ENCODE measurements around the gene EFR3B.

The EFR3B gene

DNA sequence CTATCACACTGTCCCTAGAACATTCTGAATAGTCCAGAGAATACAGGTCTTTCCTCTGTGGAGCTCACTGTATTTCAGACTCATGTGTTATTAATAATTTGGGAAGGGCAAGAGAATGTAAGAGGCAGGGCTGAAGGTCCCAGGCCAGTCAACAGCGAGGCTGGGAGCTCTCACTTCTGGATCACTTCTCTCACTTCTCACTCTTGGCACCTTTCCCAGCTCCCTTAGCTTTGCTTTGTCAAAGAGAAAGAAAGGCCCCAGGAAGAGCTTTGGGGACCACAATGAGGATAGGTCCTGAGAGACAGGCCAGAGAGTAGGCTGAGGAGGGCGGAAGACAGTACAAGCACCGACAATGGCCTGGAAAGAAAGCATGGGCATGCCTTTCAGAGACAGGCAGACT lies 11.2 kb downstream of the EFR3B start:
- ChIA-PET CTCF (no interaction called here), POLR2A (ENCODE audit: low non-redundant PET) (no interaction called here)
- H3K27ac ChIP-seq, result no peak overlapping the region
- no peak for DNase-seq (ENCODE audit: low spot score)
- TF ChIP-seq, protein P1, sequence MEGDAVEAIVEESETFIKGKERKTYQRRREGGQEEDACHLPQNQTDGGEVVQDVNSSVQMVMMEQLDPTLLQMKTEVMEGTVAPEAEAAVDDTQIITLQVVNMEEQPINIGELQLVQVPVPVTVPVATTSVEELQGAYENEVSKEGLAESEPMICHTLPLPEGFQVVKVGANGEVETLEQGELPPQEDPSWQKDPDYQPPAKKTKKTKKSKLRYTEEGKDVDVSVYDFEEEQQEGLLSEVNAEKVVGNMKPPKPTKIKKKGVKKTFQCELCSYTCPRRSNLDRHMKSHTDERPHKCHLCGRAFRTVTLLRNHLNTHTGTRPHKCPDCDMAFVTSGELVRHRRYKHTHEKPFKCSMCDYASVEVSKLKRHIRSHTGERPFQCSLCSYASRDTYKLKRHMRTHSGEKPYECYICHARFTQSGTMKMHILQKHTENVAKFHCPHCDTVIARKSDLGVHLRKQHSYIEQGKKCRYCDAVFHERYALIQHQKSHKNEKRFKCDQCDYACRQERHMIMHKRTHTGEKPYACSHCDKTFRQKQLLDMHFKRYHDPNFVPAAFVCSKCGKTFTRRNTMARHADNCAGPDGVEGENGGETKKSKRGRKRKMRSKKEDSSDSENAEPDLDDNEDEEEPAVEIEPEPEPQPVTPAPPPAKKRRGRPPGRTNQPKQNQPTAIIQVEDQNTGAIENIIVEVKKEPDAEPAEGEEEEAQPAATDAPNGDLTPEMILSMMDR (conservative IDR thresholded peaks at IDR 0.05; ENCODE audit: low read depth), result no peak

DNA sequence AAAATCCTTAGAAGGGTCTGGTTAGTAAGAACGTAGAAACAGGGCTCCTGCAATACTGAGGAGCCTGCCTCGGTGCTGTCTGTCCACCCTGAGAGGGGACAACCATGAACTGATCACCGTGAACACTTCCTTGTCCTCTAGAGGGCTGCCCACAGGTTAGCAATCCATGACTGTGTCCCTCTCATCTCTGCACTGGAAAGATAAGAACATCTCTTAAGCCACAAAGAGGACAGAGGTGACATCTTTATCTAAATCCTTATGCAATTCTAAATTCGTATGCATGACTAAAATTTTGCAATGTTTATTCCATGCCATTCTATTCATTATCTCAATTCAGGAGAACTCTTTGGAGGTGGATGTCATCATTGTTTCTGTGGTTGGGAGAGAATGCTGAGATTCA lies 12.8 kb downstream of the EFR3B start:
- CTCF ChIA-PET, result no interaction called here

DNA sequence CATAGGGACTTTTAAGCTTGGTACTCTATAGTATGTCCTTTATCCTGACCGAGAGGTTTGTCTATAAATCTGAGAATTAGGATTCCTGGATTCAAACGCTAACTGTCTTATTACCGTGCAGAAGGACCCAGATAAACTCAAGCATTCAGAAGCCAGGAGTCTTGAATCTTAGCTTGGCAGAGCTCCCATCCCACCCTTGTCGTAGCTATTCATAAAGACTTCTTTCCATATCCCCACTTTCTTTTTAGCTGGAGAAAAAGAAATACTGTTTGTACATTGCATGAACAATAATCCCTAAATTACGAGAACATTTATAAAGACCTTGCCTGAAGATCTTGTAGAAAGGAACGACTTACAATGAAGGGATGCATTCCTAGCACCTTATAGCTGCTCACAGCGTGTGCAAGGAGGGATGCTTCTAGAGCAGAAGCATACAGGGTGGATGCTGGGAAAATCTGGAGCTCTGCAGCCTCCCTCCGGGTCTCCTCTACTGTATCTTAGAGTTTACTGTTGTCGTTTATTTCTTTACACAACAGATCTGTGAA lies 13.6 kb downstream of the EFR3B start:
- DNase-seq (ENCODE audit: low spot score), result no peak
- POLR2A ChIA-PET (ENCODE audit: low non-redundant PET), result no interaction called here
- CTCF ChIA-PET, result no interaction called here
- no peak overlapping the region for H3K27ac ChIP-seq
- TF ChIP-seq, protein P1 (conservative IDR thresholded peaks at IDR 0.05; ENCODE audit: low read depth), result no peak

More for the DNA sequence above, 12.8 kb downstream of the EFR3B start:
- POLR2A ChIA-PET (ENCODE audit: low non-redundant PET), result no interaction called here
- H3K27ac ChIP-seq, result no peak overlapping the region
- DNase-seq (ENCODE audit: low spot score), result no peak
- TF ChIP-seq, protein P1 (conservative IDR thresholded peaks at IDR 0.05; ENCODE audit: low read depth), result no peak

DNA sequence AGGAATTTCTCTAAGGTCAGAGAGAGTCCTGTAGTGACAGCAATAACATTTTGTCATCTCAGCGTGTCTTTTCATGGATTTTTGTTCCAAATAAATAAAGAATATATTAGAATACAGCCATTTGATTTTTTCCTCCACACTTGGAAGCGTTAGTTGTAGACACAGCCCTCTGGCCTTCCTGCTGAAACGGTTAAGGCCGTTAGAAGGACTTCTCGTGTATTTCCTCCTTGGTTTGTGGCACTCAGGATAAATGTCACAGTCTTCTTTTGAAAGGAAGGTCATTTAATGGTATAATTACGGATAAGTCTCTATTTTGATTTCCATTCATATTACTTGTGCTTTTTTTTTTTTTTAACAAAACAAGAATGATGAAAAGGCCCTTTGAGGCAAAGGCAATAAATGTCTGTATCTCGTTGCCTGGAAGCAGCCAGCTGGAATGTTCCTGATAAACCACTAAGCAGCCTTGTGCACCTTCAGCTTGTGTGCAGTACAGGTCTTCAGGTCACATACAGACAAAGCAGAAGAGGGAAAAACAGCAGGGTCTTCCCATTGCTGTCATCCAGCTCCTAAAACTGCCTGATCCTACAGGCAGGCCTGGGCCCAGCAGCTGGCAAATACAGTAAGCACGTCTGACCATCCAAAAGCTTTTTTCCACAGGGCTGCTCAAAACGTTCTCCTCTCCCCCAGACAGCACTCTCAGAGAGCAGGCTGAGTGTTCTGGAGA lies 14.4 kb downstream of the EFR3B start:
- TF ChIP-seq, protein P1 (conservative IDR thresholded peaks at IDR 0.05; ENCODE audit: low read depth), result no peak
- H3K27ac ChIP-seq, result no peak overlapping the region
- CTCF ChIA-PET, result interaction anchor here (0.6 kb wide), 2 partner anchors 104 to 157 kb away, joined by 3 to 4 read pairs; no protein-coding TSS in a partner anchor
- POLR2A ChIA-PET (ENCODE audit: low non-redundant PET), result no interaction called here
- DNase-seq (ENCODE audit: low spot score), result no peak

DNA sequence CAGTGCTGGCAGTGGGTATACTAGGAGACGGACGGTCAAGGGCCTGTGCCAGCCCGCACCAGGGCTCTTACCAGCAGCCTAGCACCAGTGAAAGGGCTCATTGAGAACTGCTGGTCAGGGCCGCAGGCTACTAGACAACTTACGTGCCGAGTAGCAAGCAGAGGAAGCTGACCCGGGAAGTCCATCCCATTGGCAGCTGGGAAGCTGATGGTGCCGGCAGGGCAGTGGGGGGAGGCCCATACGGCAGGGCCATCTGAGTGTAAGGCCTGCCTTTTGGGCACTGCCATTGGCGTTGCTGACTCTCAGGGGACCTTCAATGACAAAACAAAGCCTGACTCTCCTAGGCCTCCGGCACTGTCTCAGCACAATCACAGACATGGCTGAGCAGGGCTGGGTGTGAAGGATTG lies 20.6 kb downstream of the EFR3B start:
- ChIA-PET CTCF (no interaction called here), POLR2A (ENCODE audit: low non-redundant PET) (no interaction called here)
- TF ChIP-seq, protein P1 (conservative IDR thresholded peaks at IDR 0.05; ENCODE audit: low read depth), result no peak
- no peak overlapping the region for H3K27ac ChIP-seq
- no peak for DNase-seq (ENCODE audit: low spot score)

DNA sequence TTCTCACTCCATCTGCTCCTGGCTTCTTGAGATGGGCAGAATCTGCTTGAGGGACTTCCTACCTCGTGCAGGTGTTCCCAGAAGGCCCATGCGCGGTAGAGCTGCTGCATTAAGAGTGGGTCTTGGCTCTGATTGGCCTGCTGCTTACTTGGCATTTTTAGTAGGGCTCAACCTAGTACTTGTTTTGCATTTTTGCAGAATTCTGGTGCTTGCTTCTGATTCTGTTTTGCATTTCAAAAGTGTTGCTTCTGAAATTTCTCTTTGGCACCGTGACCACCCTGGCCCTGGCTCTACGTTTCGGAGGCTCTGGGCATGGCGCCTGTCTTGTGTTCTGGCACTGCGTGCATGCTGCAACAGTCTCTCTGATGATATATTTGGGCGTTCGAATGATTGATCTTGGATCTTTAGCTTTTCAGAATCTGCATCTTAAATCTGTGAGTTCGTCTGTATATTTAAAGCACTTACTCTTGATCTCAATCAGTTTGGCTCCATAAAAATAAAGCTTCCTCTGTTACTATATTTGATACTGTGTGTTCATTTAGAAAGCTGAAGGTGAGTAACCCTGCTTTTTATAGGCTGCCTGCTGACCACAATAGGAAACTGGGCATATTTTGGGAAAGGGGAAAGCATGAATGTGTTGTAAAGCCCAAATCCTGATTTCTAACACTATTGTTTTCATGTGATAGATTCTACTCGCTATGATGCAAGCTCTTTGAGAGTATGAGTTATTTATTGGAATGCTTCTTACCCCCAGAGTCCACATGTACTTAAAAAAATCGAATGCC lies 22.2 kb downstream of the EFR3B start:
- no peak for DNase-seq (ENCODE audit: low spot score)
- CTCF ChIA-PET, result interaction anchor here (0.6 kb wide), 1 partner anchor 14 kb away, joined by 6 read pairs; no protein-coding TSS in a partner anchor
- POLR2A ChIA-PET (ENCODE audit: low non-redundant PET), result no interaction called here
- H3K27ac ChIP-seq, result no peak overlapping the region
- TF ChIP-seq, protein P1 (conservative IDR thresholded peaks at IDR 0.05; ENCODE audit: low read depth), result no peak

Measured in RWPE1 (cell line).